ENCODE data around the gene FAM32A.
A peak's percentile ranks its signal among the peaks of the same experiment; 100 is the strongest.

The FAM32A gene

GRCh38 chr19:16200038-16201010 is 15.1 kb downstream of the FAM32A start:
- FAIRE-seq (no peak), DNase-seq (ENCODE audit: insufficient read length, low spot score) (no peak)

- no peak for DNase-seq (ENCODE audit: insufficient read length, low spot score)
- FAIRE-seq: no peak
Measured at GRCh38 chr19:16201011-16201391, 15.8 kb downstream of the FAM32A start.

DNA sequence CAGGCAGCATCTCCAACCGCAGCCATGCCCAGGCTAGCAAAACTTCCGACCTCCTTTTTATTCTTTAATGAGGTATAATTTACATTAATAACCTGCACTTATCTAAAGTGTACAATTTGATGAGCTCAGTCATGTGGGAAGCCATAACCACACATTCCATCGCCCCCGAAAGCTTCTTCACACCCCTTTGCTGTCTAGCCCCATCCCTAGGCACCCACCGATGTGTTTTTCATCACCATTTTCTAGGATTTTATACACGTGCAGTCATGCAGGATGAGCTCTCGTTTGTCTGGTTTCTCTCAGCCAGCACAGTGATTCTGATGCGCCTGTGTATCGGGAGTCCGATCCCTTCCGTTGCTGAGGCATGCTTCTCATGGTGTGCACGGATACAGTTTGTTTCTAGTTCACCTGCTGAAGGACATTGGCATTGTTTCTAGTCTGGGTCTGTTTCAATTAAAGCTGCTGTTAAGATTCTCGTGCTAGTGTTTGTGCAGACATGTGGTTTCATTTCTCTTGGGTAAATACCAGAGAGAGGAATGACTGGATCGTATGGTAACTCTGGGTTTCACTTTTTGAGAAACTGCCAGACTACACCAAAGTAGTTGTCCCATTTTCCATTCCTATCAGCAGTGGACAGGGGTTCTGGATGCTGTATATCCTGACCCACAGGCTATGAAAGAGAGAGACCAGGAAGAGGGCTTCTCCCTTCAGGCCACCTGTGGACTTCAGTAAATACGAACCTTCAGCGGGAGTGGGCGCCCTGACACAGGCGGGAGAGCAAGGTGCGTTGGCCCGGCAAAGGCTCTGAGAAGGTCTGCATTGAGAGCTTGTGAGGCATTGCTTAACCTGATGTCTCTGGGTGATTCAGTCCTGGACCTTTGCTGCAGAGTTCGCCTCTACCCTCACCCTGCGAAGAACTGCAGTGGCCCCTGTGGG is 17.4 kb downstream of the FAM32A start:
- FAIRE-seq (peak; percentile 23), DNase-seq (ENCODE audit: insufficient read length, low spot score) (no peak)

- DNase-seq (ENCODE audit: insufficient read length, low spot score) (no peak), FAIRE-seq (no peak)
Measured at GRCh38 chr19:16203256-16204004, 18.2 kb downstream of the FAM32A start.

- no peak for FAIRE-seq
- DNase-seq (ENCODE audit: insufficient read length, low spot score): no peak
Measured at GRCh38 chr19:16204005-16204294, 18.7 kb downstream of the FAM32A start.

DNA sequence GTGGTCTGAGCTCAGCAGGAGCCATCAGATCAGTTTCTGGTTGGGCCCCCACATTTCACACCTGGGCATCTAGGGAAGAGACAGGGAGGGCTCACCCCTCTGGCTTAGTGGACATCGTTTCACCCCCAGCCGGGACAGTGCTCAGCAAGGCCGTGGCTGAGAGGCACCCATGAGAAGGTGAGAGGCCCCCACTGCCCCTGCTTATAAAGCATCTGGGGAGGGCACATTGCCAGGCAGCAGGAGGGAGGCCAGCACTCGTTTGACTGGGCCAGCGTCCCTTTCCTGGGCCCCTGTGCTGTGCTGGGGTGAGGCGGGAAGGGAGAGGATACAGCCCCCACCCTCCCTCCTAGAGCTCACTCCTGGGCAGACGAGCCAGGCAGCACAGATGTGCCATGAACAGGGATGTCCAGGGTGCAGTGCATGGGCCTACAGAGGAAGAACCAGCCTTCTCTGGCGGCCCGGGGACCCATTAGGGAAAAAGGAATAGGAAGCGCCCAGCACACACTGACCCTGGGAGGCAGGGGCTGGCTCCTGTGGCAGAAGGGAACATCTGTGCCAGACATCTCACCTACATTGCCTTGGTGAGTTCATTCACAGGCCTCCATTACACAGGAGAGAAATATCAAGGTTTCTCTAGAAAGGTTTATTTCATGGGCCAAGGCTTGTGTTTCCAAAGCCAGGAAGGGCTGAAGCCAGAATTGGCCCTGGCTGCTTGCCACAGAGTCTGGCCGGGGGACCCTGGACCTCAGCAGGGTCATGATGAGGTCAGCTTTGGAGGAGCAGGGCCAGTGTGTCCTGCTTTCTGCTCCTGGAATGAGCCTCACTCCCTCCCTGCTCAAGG is 20.2 kb downstream of the FAM32A start:
- no peak for FAIRE-seq
- DNase-seq (ENCODE audit: insufficient read length, low spot score): no peak

GRCh38 chr19:16206046-16206605 is 20.9 kb downstream of the FAM32A start:
- no peak for FAIRE-seq
- DNase-seq (ENCODE audit: insufficient read length, low spot score): no peak

GRCh38 chr19:16206637-16207036 is 21.4 kb downstream of the FAM32A start:
- DNase-seq (ENCODE audit: insufficient read length, low spot score) (no peak), FAIRE-seq (no peak)

- FAIRE-seq (no peak), DNase-seq (ENCODE audit: insufficient read length, low spot score) (no peak)
Measured at GRCh38 chr19:16207063-16207462, 21.9 kb downstream of the FAM32A start.

- DNase-seq (ENCODE audit: insufficient read length, low spot score): no peak
- no peak for FAIRE-seq
Measured at GRCh38 chr19:16207490-16208025, 22.3 kb downstream of the FAM32A start.

- DNase-seq (ENCODE audit: insufficient read length, low spot score) (no peak), FAIRE-seq (no peak)
Measured at GRCh38 chr19:16208064-16208759, 23.0 kb downstream of the FAM32A start.

DNA sequence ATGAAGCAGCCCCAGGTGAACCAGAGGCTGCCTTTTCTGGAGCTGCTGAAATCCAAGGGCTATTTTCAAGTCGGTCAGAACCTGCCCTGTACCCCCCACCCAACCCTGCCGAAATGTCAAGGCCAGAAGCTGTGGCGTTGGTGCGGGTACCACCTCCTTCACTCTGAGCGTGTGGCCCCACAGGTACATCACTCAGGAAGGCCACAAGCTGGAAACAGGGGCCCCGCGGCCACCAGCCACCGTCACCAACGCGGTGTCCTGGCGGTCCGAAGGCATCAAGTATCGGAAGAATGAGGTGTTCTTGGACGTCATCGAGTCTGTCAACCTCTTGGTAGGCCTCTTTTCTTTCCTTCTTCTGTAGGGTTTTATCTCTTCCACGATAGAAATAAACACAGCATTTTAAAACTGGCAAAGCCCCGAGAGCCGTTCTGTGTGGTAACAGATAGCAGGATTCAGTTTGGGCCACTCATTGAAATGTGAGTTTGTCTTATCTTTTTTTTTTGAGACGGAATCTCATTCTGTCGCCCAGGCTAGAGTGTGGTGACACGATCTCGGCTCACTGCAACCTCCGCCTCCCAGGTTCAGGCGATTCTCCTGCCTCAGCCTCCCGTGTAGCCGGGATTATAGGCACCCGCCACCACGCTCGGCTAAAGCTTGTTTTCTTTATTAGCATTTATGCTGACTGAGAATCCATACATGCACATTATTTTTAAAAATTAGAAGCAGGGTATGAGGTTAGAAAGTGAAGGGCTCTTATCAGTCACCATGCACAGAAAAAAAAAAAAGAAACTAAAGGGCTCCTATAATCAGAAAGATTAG is 23.8 kb downstream of the FAM32A start:
- DNase-seq (ENCODE audit: insufficient read length, low spot score) (no peak), FAIRE-seq (no peak)

GRCh38 chr19:16210168-16210567 is 25.0 kb downstream of the FAM32A start:
- FAIRE-seq (no peak), DNase-seq (ENCODE audit: insufficient read length, low spot score) (no peak)

- FAIRE-seq (no peak), DNase-seq (ENCODE audit: insufficient read length, low spot score) (no peak)
Measured at GRCh38 chr19:16213076-16213475, 27.9 kb downstream of the FAM32A start.

- FAIRE-seq (no peak), DNase-seq (ENCODE audit: insufficient read length, low spot score) (no peak)
Measured at GRCh38 chr19:16216744-16217670, 31.8 kb downstream of the FAM32A start.

GRCh38 chr19:16217716-16218451 is 32.7 kb downstream of the FAM32A start:
- no peak for DNase-seq (ENCODE audit: insufficient read length, low spot score)

More at GRCh38 chr19:16217716-16218451, 32.7 kb downstream of the FAM32A start:
- no peak for FAIRE-seq
